HUES6 (cell line): ENCODE measurements around the gene SORBS2.

Experiments
- H3K27ac ChIP-seq: 2 replicates; pipeline ENCODE4 v1.7.0; 2013; ENCODE audit warnings: low read depth, mild to moderate bottlenecking, low read length, inconsistent platforms
- H3K27me3 ChIP-seq: 2 replicates; pipeline ENCODE4 v1.6.1; 2013; ENCODE audit warnings: low read length; ENCODE audit not compliant: control insufficient read depth, insufficient read depth
- H3K36me3 ChIP-seq: 2 replicates; pipeline ENCODE4 v1.6.1; 2013; ENCODE audit warnings: low read length; ENCODE audit not compliant: control insufficient read depth, insufficient read depth
- H3K4me1 ChIP-seq: 2 replicates; pipeline ENCODE4 v1.6.1; 2013; ENCODE audit warnings: low read length; ENCODE audit not compliant: control insufficient read depth, insufficient read depth
- H3K4me3 ChIP-seq: 2 replicates; pipeline ENCODE4 v1.5.1; 2013; ENCODE audit warnings: low read depth, low read length
- H3K9ac ChIP-seq: one replicate; pipeline ENCODE4 v1.6.1; 2013; ENCODE audit warnings: mild to moderate bottlenecking, low read length
- H3K9me3 ChIP-seq: 2 replicates; pipeline ENCODE4 v1.6.1; 2013; ENCODE audit warnings: low read depth, low read length; ENCODE audit not compliant: control insufficient read depth, insufficient read depth

The SORBS2 gene

DNA sequence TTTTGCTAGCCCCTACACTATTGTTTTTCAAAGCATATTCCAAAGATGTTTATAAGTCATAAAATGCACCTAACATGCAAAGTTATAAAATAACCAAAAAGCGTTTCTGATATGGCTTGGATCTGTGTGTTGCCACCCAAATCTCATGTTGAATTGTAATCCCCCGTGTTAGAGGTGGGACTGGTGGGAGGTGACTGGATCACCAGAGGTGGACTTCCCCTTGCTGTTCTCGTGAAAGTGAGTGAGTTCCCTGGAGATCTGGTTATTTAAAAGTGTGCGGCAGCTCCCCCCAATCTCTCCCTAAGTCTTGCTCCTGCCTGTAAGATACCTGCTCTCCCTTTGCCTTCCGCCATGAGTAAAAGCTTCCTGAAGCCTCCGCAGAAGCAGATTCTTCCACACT lies 22.8 kb upstream of the SORBS2 start:
- Histone ChIP-seq H3K4me1 (peaks cover 42% of the 10 kb centered on the region), H3K27me3 (no peaks in the 10 kb centered on the region), H3K4me3 (no peak overlapping the region), H3K9ac (no peak overlapping the region), H3K9me3 (no peaks in the 10 kb centered on the region), H3K27ac (peak overlapping the region; percentile 60; the same call in 1 of the 2 replicates), H3K36me3 (no peaks in the 10 kb centered on the region)

DNA sequence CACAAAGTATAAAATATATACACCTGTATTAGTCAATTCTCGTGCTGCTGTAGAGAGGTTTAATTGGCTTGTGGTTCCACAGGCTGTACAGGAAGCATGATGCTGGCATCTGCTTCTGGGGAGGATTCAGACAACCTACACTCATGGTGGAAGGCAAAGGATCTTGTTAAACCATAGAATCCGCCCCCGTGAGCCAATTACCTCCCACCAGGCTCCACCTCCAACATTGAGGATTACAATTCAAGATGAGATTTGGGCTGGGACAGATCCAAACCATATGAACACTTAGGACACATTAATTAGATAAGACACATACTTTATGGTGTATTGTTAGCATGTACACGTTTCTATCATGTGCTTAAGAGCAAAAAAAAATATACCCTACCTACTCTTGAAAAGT lies 22.1 kb upstream of the SORBS2 start:
- no peaks in the 10 kb centered on the region for H3K27me3 ChIP-seq
- no peaks in the 10 kb centered on the region for H3K36me3 ChIP-seq
- no peaks in the 10 kb centered on the region for H3K9me3 ChIP-seq
- peaks cover 36% of the 10 kb centered on the region for H3K4me1 ChIP-seq
- H3K27ac ChIP-seq: no peak overlapping the region
- H3K9ac ChIP-seq: no peak overlapping the region
- no peak overlapping the region for H3K4me3 ChIP-seq

DNA sequence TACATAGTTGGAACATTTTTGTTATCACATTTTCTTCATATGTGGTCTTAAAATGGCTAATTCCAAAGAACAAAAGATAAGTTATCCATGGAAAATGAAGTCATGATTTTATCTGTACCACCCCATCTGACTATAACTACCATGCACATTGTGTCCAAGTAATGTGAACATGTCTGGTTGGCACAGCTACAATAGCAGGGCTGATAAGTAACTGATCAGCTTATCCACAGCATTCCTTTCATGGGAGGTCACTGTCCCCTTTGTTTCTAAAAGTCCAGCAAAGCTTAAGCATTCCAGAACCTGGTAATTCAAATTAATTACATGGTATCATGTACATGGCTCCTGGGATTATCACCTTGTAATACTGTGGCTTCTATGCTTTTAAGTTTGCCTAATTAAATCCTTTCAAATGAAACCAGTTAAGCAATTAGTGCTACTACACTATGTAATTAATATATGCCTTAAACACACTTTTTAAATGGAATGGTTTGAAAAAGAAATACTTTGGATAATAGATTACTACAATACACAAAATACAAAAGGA lies 21.1 kb upstream of the SORBS2 start:
- Histone ChIP-seq H3K27ac (no peak overlapping the region), H3K36me3 (no peaks in the 10 kb centered on the region), H3K27me3 (no peaks in the 10 kb centered on the region), H3K4me1 (peaks cover 27% of the 10 kb centered on the region), H3K4me3 (no peak overlapping the region), H3K9ac (no peak overlapping the region), H3K9me3 (no peaks in the 10 kb centered on the region)

DNA sequence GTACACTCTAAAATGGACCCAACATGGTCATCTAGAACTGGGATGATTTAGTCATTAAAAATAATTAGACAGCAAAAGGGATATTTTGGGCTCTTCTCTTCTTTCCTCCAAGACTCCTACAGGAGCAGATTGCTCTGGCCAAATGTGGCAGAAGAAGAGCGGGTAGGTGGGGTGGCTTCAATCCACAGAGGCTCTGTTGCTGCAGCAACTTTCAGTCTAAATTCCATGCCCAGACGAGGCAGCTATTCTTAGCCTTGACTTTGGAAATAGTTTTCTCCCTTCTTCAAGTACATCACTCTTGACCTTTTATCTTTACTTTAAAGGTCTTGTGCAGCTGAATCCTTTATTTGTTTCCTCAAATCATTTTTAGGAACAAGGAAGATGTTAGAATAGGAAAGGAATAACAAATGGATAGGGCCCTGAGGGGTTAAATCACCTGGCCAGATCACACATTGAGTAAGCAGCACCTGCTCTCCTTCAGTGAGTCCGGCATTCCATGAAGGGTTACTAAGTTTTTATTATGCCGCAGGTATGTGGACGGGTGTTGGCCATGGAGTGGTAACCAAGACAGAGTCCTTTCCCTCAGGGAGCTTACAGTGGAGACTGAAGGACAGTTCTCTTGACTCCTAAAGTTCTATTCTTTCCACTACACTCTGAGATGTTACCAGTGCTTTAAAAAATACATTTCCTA lies 19.3 kb upstream of the SORBS2 start:
- Histone ChIP-seq H3K4me3 (no peak overlapping the region), H3K27me3 (no peaks in the 10 kb centered on the region), H3K9me3 (peaks cover 4% of the 10 kb centered on the region; the same call in 1 of the 2 replicates), H3K36me3 (no peaks in the 10 kb centered on the region), H3K27ac (no peak overlapping the region), H3K9ac (no peak overlapping the region), H3K4me1 (peaks cover 9% of the 10 kb centered on the region)

DNA sequence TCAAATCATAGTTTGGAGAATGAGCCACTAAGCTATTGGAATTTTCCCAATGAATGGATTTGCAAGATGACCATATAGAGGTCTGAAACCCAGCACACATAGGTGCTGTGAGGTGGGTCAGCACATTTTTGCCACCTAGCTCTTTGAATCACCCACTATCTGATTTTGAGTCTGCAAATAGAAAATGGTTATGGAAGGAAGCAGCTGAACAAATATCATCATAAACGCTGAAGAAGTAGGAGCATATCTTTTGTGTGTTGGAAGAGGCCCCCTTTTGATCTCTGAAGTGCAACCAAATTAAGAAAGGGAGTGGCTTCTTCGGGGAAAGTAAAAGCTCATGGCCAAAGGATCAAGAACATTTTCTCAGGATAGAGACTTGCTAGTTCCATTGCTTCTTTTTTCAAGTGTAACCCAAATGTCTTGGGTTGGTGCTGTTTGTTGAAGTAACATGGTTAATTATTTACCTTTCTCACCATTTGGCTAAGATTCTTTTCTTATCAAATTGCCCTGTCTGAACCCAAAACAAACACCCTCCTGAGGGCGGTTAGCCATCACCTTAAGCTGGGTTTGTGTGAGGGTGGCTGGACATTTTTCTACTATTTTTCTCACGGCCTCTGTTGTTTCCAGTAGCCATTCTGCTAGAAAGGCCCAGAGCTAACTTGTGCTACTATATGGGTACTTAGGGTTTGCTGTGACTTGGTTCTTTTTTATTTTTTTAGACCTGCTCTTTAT lies 18.4 kb upstream of the SORBS2 start:
- Histone ChIP-seq H3K27ac (no peak overlapping the region), H3K4me1 (0 out of 2 replicates have a peak, but pooled peaks cover 2% of the 10 kb centered on the region), H3K9me3 (peaks cover 4% of the 10 kb centered on the region; the same call in 1 of the 2 replicates), H3K4me3 (no peak overlapping the region), H3K9ac (no peak overlapping the region), H3K27me3 (no peaks in the 10 kb centered on the region), H3K36me3 (no peaks in the 10 kb centered on the region)

DNA sequence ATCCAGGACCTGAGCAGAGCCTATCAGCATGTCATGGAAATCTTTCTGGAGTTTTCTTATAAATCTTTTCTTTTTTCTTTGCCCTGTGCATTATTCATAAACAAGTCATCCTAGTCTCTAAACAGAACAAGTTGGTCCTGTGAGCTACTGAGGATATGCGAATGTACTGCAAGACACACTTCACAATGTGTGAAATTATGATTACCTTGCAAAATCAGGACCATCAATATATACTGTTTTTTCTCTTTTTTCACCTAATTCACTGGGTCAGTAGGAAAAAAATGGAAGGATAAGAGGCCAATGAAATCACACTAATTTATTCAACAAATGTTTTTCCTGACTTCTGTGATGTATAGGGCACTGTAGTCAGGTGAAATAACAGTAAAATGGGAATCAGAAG lies 14.4 kb upstream of the SORBS2 start:
- no peak overlapping the region for H3K4me3 ChIP-seq
- no peaks in the 10 kb centered on the region for H3K27me3 ChIP-seq
- H3K27ac ChIP-seq: no peak overlapping the region
- peaks cover 4% of the 10 kb centered on the region; the same call in 1 of the 2 replicates for H3K9me3 ChIP-seq
- 0 out of 2 replicates have a peak, but pooled peaks cover 4% of the 10 kb centered on the region for H3K4me1 ChIP-seq
- H3K9ac ChIP-seq: no peak overlapping the region
- no peaks in the 10 kb centered on the region for H3K36me3 ChIP-seq

DNA sequence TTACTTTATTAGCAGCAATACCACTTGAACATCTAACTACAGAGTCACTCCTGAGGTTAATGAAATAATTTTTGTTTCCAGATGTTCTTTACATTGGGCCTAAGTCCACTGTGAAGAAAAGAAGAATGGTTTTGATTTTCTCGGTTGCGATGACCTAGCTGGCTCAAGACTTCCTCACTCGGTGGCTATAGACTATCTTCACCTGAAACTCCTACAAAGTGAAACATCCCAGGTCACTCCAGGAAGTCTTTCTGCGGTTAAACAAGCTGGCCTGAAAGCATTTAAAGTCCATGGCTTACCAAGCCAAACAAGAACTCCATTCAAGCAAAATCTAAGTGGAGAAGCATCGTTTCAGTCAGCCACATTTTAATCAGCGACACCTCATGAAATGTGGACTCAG lies 13.7 kb upstream of the SORBS2 start:
- no peaks in the 10 kb centered on the region for H3K27me3 ChIP-seq
- H3K4me1 ChIP-seq: peaks cover 7% of the 10 kb centered on the region
- H3K36me3 ChIP-seq: no peaks in the 10 kb centered on the region
- H3K9me3 ChIP-seq: peaks cover 4% of the 10 kb centered on the region; the same call in 1 of the 2 replicates
- H3K4me3 ChIP-seq: no peak overlapping the region
- no peak overlapping the region for H3K9ac ChIP-seq
- H3K27ac ChIP-seq: no peak overlapping the region

DNA sequence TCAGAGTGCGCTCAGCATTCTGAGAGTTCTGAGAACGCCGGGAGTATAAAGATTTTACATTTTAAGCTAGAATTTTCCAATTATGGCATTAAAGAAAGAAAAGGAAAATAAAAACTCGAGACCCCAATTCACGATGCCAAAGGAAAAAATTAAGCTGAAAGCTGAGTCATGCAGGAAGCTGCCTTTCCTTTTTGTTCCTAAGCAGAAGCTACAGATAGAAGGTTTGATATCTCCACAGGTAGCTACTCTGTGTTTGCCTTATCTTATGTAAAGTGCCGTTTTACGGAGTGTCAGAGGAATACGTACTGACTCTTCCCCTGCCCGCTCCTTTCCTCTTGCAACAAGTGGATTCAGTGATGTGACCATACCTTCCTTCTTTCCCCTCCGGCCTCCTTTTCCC lies 10.8 kb upstream of the SORBS2 start:
- H3K27ac ChIP-seq: no peak overlapping the region
- H3K36me3 ChIP-seq: no peaks in the 10 kb centered on the region
- no peak overlapping the region for H3K9ac ChIP-seq
- H3K27me3 ChIP-seq: no peaks in the 10 kb centered on the region
- H3K4me3 ChIP-seq: no peak overlapping the region
- peaks cover 8% of the 10 kb centered on the region for H3K9me3 ChIP-seq
- H3K4me1 ChIP-seq: peaks cover 18% of the 10 kb centered on the region

DNA sequence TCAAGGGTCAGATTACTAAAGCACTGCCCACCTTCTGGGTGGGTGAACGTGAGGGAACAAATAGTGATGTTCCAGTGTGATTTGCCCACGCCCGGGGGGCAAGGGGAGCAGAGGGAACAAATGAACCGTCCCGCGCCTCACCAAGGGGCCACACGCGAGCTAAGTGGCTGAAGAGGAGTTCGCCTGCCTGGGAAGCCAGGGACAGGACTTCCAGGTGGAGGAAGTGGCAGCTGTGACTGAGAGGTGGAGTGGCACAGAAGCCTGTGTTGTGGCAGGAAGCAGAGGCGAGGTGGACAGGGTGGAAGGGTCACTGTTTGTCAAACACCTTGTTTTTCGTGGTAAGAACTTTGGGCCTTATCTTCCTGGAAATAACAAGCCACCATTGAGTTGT lies 9.0 kb upstream of the SORBS2 start:
- Histone ChIP-seq H3K9me3 (peaks cover 4% of the 10 kb centered on the region), H3K4me1 (peaks cover 18% of the 10 kb centered on the region), H3K4me3 (no peak overlapping the region), H3K27me3 (no peaks in the 10 kb centered on the region), H3K36me3 (no peaks in the 10 kb centered on the region), H3K9ac (no peak overlapping the region), H3K27ac (no peak overlapping the region)

DNA sequence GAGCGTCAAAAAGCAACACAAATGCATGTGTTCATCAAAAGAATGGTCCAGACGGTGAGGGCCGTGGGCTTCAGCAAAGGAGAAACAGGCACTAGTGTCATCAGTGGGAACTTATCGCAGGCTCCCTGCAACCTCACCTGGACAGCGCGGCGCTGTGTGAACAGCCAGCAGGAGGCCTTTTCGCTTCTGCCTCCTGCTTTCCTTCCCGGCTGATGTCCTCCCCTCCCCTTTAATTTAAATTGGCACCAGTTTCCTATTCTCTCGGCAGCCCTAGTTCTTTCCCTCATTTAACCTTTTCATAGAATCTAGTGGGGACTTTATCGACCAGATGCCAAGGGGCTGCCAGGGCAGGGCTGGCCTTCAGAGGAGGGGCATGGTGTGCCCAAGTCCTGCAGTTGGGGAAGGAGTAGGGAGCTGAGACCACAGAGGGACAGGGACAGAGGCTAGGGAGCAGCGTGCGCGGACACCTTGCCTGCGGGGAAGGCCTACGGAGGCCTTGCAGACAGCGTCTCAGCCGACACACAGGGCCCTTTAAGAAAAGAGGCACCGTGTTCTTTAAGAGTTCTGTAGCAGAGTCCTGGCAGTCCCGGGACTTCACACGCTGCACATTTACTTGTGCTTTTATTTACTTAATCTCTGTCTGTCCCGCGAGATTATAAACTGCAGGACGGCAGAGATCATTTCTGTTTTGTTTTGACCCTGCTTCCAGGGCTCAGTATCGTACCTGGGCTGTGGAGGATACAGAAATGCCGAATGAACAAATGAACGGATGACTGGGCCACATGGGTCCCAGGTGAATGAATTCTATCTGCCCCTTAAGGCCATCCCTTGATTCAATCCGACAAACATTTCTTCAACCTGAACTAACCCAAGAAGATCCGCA lies 8.4 kb upstream of the SORBS2 start:
- Histone ChIP-seq H3K9ac (no peak overlapping the region), H3K4me3 (no peak overlapping the region), H3K36me3 (no peaks in the 10 kb centered on the region), H3K4me1 (peaks cover 18% of the 10 kb centered on the region), H3K9me3 (peaks cover 4% of the 10 kb centered on the region), H3K27me3 (no peaks in the 10 kb centered on the region), H3K27ac (no peak overlapping the region)
